HG03378 (cell line): Measurements from ENCODE around the gene WWTR1.

Source experiments
- ATAC-seq: cut with Tn5 transposase; IDR thresholded peaks from one replicate; pipeline ENCODE4 v1.9.1; 2021; ENCODE audit warnings: mild to moderate bottlenecking, moderate library complexity; ENCODE audit not compliant: unreplicated experiment

The WWTR1 gene

GRCh38 chr3:149657926-149658743 is at the start of gene WWTR1:
TSS of gene WWTR1 (minus strand) at chr3:149658025. CDS start at chr3:149657306, 719 bp downstream.
- ATAC-seq, result peak; percentile 84

- ATAC-seq, result no peak
These were observed 49.1 kb upstream of the WWTR1 start for GRCh38 chr3:149706905-149707304.

- ATAC-seq, result no peak
These were observed 47.6 kb upstream of the WWTR1 start for GRCh38 chr3:149705416-149705815.

GRCh38 chr3:149703466-149703865 is 45.6 kb upstream of the WWTR1 start:
- ATAC-seq, result no peak

GRCh38 chr3:149702691-149703441 is 45.0 kb upstream of the WWTR1 start:
- ATAC-seq, result no peak

- ATAC-seq, result no peak
These were observed 44.1 kb upstream of the WWTR1 start for GRCh38 chr3:149701977-149702350.

GRCh38 chr3:149701206-149701976 is 43.6 kb upstream of the WWTR1 start:
- ATAC-seq, result no peak

GRCh38 chr3:149688122-149688757 is 30.4 kb upstream of the WWTR1 start:
- ATAC-seq, result no peak

GRCh38 chr3:149686996-149687395 is 29.2 kb upstream of the WWTR1 start:
- ATAC-seq, result no peak

GRCh38 chr3:149678351-149678950 is 20.6 kb upstream of the WWTR1 start:
- ATAC-seq, result no peak

GRCh38 chr3:149673393-149673792 is 15.6 kb upstream of the WWTR1 start:
- ATAC-seq, result no peak

- ATAC-seq, result no peak
These were observed 13.1 kb upstream of the WWTR1 start for GRCh38 chr3:149670742-149671492.

- ATAC-seq, result no peak
These were observed 9.8 kb upstream of the WWTR1 start for GRCh38 chr3:149667576-149667975.

GRCh38 chr3:149663966-149664365 is 6.1 kb upstream of the WWTR1 start:
- no peak for ATAC-seq

GRCh38 chr3:149662240-149662887 is 4.5 kb upstream of the WWTR1 start:
- ATAC-seq, result no peak

- no peak for ATAC-seq
These were observed 2.6 kb upstream of the WWTR1 start for GRCh38 chr3:149660462-149660861.

GRCh38 chr3:149658744-149659497 is 1.1 kb upstream of the WWTR1 start:
- peak; percentile 21 for ATAC-seq

GRCh38 chr3:149657321-149657925 is 402 bp downstream of the WWTR1 start:
- no peak for ATAC-seq
